ENCODE measurements around the gene PSMC5. TPM values are rescaled to one million over a fixed set of nuclear protein-coding genes. Genes with fewer than 3 reads are reported as not detected.
A peak's percentile ranks its signal among the peaks of the same experiment; 100 is the strongest.
"Not testable (repeated sequence)": the region's sequence is repeated elsewhere in the genome, so short reads cannot be mapped to it uniquely, and the experiment has no call there.

The PSMC5 gene
- total RNA-seq, 1 donor from 2014 or later, result 50.2 TPM

- not testable (repeated sequence) for DNase-seq (ENCODE audit: low read depth)
Observed at GRCh38 chr17:63870292-63870665, 43.0 kb downstream of the PSMC5 start.

DNA sequence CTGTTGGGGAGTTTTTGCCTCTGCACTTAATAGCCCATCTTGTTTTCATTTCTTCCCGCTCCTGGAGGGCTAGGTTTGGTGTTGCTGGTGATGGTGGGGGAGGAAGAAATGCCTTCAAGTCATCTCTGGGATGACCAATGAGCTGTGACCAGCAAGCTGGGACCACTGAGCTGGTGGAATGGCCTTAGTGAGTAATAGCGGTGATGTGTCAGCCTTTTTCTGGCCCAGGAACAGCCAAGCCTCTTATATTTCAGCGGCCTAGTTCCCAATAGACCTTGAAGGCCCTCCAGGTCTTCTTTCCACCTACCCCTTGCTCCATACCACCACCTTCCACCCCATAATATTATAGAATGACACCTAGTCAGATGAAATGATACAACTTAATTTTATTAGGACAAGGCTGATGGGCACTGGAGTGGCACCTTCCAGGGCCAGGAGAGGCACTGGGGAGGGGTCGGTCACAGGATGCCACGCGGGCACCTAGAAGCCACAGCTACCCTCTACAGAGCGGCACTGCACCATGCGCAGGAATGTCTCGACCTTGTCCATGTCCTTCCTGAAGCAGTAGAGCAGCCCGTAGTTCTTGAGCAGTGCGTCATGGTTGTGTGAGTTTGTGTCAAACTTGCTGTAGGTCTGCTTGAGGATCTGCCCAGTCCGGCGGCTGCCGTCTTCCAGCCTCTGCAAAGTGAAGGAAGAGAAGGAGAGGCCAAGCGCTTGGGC lies 44.6 kb downstream of the PSMC5 start:
- not testable (repeated sequence) for DNase-seq (ENCODE audit: low read depth)

GRCh38 chr17:63873577-63873976 lies 46.3 kb downstream of the PSMC5 start, which contains the start of gene CSH2:
Gene CSH2, minus strand, starts transcription at chr17:63873677. Its CDS starts 63 bp downstream, at chr17:63873614.
- not testable (repeated sequence) for DNase-seq (ENCODE audit: low read depth)

DNA sequence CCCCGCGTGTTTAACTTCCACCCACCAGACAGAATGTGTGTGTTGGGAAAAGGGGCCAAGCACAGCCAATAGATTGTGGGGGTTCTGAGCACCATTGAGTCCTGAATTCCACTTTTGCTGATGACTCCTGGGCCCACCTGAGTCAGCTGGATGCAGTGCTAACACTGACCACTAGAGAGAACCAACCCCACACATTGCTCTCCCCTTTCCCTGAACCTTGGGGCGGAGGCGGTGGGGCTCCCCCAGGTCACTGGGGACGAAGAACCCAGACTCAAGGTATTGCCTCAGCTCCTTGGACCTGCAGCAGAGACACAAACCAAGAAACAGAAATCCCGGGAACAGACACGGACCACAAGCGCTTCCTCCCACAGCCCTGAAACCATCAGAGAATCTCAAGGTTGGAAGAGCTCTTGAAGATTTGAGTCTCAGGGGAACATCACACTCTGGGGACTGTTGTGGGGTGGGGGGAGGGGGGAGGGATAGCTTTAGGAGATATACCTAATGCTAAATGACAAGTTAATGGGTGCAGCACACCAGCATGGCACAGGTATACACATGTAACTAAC lies 46.9 kb downstream of the PSMC5 start:
- DNase-seq (ENCODE audit: low read depth), result not testable (repeated sequence)

DNA sequence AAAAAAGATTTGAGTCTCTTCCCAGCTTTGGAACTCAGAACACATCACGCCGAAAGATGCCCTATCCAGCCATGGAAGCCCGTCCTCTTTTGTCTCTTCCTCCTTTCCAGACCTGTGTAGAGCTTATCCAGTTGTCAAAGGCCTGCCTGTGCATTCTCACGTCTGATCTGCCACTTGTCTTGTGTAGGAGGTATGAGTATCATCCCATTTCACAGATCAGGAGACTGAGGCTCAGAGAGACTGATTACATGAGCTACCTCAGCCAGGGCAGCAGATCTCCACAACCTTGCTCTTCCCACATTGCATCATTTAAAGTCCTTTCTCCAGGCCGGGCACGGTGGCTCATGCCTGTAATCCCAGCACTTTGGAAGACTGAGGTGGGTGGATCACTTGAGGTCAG lies 47.5 kb downstream of the PSMC5 start:
- not testable (repeated sequence) for DNase-seq (ENCODE audit: low read depth)

DNA sequence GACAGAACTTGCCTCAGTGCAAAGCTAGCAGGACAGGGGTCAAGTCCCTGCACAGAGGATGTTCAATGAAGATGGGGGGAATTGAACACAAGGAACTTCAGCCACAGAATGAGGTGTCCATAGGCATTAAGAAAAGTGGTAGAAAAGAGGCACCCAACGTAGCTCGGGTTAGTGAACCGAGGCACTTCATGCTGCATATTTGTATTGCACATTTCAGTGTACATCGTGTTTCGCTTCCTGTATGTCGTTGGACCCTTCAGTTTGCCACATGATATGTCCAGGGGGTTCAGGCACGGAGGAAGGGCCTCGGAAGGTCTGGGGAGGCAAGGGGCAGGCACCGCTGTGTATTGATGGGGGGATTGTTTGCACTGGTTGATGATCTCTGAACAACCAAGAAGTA lies 51.2 kb downstream of the PSMC5 start:
- not testable (repeated sequence) for DNase-seq (ENCODE audit: low read depth)

DNA sequence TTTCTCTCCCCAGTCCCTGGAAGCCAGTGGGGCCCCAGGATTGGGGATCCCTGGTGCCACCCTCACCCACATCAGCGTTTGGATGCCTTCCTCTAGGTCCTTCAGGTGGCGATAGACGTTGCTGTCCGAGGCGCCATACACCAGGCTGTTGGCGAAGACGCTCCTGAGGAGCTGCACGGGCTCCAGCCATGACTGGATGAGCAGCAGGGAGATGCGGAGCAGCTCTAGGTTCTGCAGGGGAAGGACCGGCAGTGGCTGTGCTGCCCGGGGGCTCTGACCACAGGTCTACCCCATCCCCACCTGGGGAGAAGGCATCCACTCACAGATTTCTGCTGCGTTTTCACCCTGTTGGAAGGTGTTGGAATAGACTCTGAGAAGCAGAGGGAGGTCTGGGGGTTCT lies 53.5 kb downstream of the PSMC5 start:
- no peak for DNase-seq (ENCODE audit: low read depth)

DNA sequence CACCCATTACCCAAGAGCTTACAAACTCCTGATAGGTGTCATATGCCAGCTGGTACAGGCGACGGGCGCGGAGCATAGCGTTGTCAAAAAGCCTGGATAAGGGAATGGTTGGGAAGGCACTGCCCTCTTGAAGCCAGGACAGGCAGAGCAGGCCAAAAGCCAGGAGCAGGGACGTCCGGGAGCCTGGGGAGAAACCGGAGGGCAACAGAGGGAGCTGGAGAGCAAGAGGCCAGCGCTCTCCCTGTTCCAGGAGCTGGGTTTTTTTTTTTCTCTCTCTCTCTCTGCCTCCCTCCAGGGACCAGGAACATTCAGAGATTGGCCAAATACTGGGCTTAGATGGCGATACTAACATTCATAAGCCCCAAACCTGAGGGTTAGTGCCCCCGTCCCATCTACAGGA lies 54.1 kb downstream of the PSMC5 start:
- peak; percentile 10 for DNase-seq (ENCODE audit: low read depth)

Other genes with a start within 250 kb of the PSMC5 start
- 17.2 and 21.7 TPM in 2 replicates for gene TACO1, start 226.5 kb upstream of the PSMC5 start, total RNA-seq
- gene MAP3K3, start 205.0 kb upstream of the PSMC5 start, total RNA-seq, result 14.5 and 16.4 TPM in 2 replicates
- 3.0 and 4.3 TPM in 2 replicates for gene LIMD2, start 127.3 kb upstream of the PSMC5 start, total RNA-seq
- 14.2 and 16.3 TPM in 2 replicates for gene STRADA, start 85.6 kb upstream of the PSMC5 start, total RNA-seq
- 67.8 and 73.3 TPM in 2 replicates for gene CCDC47, start 53.8 kb upstream of the PSMC5 start, total RNA-seq
- gene DDX42, start 53.3 kb upstream of the PSMC5 start, total RNA-seq, result 46.5 and 47.6 TPM in 2 replicates
- gene FTSJ3, start 232 bp downstream of the PSMC5 start, total RNA-seq, result 27.9 and 49.9 TPM in 2 replicates
- gene SMARCD2, start 15.3 kb downstream of the PSMC5 start, total RNA-seq, result 28.5 and 28.8 TPM in 2 replicates
- not detected in 2 replicates for gene CSH2, start 46.2 kb downstream of the PSMC5 start, total RNA-seq
- gene GH2, start 54.5 kb downstream of the PSMC5 start, total RNA-seq, result not detected in 2 replicates
- not detected in 2 replicates for gene CSH1, start 69.1 kb downstream of the PSMC5 start, total RNA-seq
- gene CSHL1, start 83.8 kb downstream of the PSMC5 start, total RNA-seq, result not detected in 2 replicates
- not detected in 2 replicates for gene GH1, start 91.4 kb downstream of the PSMC5 start, total RNA-seq
- 0.99 and 4.8 TPM in 2 replicates for gene CD79B, start 104.9 kb downstream of the PSMC5 start, total RNA-seq
- gene SCN4A, start 145.5 kb downstream of the PSMC5 start, total RNA-seq, result 99.4 and 105 TPM in 2 replicates
- 0.08 and 0.26 TPM in 2 replicates for gene PRR29, start 170.9 kb downstream of the PSMC5 start, total RNA-seq
- 1.2 and 2.0 TPM in 2 replicates for gene ICAM2, start 193.2 kb downstream of the PSMC5 start, total RNA-seq